Thyroid gland (tissue), 4 donors: Measurements from ENCODE around the gene TSPAN31. TPM values are rescaled to one million over a fixed set of nuclear protein-coding genes. Genes with fewer than 3 reads are reported as not detected.
A peak's percentile ranks its signal among the peaks of the same experiment; 100 is the strongest.

ENCODE experiments used
- DNase-seq, 2 donors: peaks; one replicate each; pipeline ENCODE4 v3.0.0-alpha.2; 2019
- H3K27ac ChIP-seq, 3 donors: fragments of 200-600 bp; sonication (generic); 1 replicate in 2 of 3; 2 replicates in 1 of 3; pipeline ENCODE4 v1.5.1; 2016 to 2019; ENCODE audit warnings: mild to moderate bottlenecking in 1 of 3, moderate library complexity in 1 of 3
- H3K27me3 ChIP-seq: fragments of 200-600 bp; sonication (generic); one replicate; pipeline ENCODE4 v1.5.1; 2019
- H3K36me3 ChIP-seq, 2 donors: fragments of 200-600 bp; sonication (generic); one replicate each; pipeline ENCODE4 v1.5.1; 2016 to 2019
- H3K4me1 ChIP-seq, 2 donors: fragments of 200-600 bp; sonication (generic); one replicate each; pipeline ENCODE4 v1.5.1; 2017 to 2019
- H3K4me3 ChIP-seq, 3 donors: fragments of 200-600 bp; sonication (generic); replicated peaks in 1 of 3; 1 replicate in 2 of 3; 2 replicates in 1 of 3; pipeline ENCODE4 v1.5.1; 2016; ENCODE audit warnings: mild to moderate bottlenecking in 1 of 3
- H3K9me3 ChIP-seq: fragments of 200-600 bp; sonication (generic); one replicate; pipeline ENCODE4 v1.5.1; 2017
- POLR2A ChIP-seq, 2 donors: fragments of 450-650 bp; IDR thresholded peaks; one replicate each; pipeline ENCODE4 v1.6.1; 2017; ENCODE audit warnings: antibody characterized with exemption in 2 of 2, mild to moderate bottlenecking in 2 of 2, moderate library complexity in 1 of 2
- WGBS, 2 donors: methylation state at CpG; one replicate each; pipeline ENCODE4 v1.1.5; 2017; 5-methylcytosine and 5-hydroxymethylcytosine counted together
- intact Hi-C: fragments of 100-400 bp; cut with DNase I; formaldehyde crosslinking; loops from one replicate; pipeline ENCODE4 v1.15.1; 2023
- total RNA-seq, 4 donors: library from RNA; depleted of rRNA; stranded (reverse); fragments of >200 nt; gene quantifications; one replicate each; pipeline ENCODE4 v1.2.3, GENCODE V29; 2016
- TF ChIP-seq, protein P1 (sequence below), 6 experiments: fragments of 200-600 bp in 3 of 6; fragments of 450-650 bp in 3 of 6; sonication (generic) in 3 of 6; IDR thresholded peaks; one replicate each; pipeline ENCODE4 v1.5.1; 2016 to 2019; ENCODE audit warnings: antibody characterized with exemption in 6 of 6, mild to moderate bottlenecking in 2 of 6, inconsistent platforms in 1 of 6, moderate library complexity in 1 of 6

The TSPAN31 gene
- total RNA-seq, 4 donors from 2014 or later: 110 to 166 (median 137) TPM

DNA sequence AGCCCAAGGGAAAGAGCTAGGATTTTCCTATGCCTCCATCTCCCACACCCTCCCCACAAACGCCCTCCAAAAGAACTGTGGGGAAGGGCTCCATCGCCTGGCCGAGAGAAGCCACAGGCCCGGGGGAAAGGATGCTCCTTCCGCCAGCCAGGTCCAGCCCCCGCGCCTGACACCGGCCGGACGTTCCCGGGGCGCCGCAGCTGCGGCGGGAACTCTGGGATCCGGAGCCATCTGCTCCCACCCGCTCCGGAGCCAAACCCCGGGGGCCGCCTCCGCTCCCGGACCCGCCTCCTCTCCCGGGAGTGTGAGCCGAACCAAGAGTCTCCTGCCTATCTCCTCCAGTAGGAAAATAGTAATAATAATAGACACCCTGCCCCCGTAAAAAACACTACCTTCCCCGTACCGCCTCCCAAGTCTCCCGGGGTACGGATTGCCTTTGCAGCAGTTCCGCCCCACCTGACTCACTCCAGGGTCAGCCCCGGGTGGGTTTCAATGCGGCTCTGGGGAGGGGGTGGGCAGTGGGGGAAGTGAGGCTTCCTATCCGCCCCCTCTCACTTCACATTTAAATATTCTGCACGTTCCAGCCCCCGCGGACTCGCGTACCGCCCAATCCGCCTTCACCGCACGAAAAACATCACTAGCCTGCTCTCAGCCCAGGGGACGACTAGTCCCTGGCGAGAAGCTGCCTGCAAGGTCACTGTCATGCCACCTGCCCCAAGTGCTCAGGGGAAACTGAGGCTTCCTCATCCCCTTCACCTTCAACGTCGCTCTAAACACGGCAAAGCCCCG, 8.7 kb upstream of the TSPAN31 start:
- 13 to 15% methylated on average over 36 to 42 of the region's 49 CpGs for WGBS, 2 donors
- Histone ChIP-seq H3K36me3 (no peaks in the 10 kb centered on the region), H3K9me3 (no peaks in the 10 kb centered on the region), H3K4me3 (no peak overlapping the region), H3K27ac (no peak overlapping the region), H3K27me3 (peaks cover 40% of the 10 kb centered on the region), H3K4me1 (peaks cover 11 to 36% of the 10 kb centered on the region in 2 donors)
- intact Hi-C loops: no loop called here
- no peak for TF ChIP-seq POLR2A (IDR thresholded peaks at IDR 0.05)
- TF ChIP-seq, protein P1, sequence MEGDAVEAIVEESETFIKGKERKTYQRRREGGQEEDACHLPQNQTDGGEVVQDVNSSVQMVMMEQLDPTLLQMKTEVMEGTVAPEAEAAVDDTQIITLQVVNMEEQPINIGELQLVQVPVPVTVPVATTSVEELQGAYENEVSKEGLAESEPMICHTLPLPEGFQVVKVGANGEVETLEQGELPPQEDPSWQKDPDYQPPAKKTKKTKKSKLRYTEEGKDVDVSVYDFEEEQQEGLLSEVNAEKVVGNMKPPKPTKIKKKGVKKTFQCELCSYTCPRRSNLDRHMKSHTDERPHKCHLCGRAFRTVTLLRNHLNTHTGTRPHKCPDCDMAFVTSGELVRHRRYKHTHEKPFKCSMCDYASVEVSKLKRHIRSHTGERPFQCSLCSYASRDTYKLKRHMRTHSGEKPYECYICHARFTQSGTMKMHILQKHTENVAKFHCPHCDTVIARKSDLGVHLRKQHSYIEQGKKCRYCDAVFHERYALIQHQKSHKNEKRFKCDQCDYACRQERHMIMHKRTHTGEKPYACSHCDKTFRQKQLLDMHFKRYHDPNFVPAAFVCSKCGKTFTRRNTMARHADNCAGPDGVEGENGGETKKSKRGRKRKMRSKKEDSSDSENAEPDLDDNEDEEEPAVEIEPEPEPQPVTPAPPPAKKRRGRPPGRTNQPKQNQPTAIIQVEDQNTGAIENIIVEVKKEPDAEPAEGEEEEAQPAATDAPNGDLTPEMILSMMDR (IDR thresholded peaks at IDR 0.05): peak in 1 of 6 experiments; percentile 8
- no peak for DNase-seq

DNA sequence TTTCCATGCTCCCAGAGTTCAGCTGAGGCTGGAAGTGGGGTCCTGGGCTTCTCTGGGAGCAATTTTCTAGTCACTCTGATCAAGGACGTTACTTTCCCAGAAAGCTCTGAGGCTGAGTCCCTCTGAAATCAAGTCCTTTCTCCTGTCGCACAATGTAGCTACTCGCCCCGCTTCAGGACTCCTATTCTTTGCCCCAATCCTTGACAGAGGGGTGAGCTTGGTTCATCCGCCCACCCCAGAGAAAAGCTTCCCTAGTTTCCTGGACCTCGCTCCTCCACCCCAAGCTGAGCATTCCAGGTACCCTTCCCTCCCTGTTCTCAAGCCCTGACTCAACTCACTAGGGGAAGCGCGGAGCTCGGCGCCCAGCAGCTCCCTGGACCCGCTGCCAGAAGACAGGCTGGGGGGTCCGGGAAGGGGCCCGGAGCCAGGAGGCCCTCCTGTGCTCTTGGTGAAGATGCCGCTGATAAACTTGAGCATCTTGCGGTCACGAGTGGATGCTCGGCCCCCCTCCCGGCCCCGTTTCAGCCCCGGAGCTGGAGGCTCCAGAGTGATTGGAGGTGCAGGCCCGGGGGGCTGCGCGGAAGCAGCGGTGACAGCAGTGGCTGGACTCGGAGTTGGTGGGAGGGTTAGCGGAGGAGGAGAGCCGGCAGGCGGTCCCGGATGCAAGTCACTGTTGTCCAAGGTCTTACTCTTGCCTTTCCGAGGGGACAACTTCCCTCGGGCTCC, 7.9 kb upstream of the TSPAN31 start:
- TF ChIP-seq POLR2A (IDR thresholded peaks at IDR 0.05): no peak
- TF ChIP-seq, protein P1 (IDR thresholded peaks at IDR 0.05): no peak
- 4 to 29% methylated on average over 22 to 29 of the region's 31 CpGs for WGBS, 2 donors
- no peaks in the 10 kb centered on the region for H3K36me3 ChIP-seq
- H3K9me3 ChIP-seq: no peaks in the 10 kb centered on the region
- peaks cover 40% of the 10 kb centered on the region for H3K27me3 ChIP-seq
- intact Hi-C loops: no loop called here
- H3K4me3 ChIP-seq: no peak overlapping the region
- H3K27ac ChIP-seq: no peak overlapping the region
- DNase-seq: no peak
- H3K4me1 ChIP-seq: peaks cover 11 to 36% of the 10 kb centered on the region in 2 donors

DNA sequence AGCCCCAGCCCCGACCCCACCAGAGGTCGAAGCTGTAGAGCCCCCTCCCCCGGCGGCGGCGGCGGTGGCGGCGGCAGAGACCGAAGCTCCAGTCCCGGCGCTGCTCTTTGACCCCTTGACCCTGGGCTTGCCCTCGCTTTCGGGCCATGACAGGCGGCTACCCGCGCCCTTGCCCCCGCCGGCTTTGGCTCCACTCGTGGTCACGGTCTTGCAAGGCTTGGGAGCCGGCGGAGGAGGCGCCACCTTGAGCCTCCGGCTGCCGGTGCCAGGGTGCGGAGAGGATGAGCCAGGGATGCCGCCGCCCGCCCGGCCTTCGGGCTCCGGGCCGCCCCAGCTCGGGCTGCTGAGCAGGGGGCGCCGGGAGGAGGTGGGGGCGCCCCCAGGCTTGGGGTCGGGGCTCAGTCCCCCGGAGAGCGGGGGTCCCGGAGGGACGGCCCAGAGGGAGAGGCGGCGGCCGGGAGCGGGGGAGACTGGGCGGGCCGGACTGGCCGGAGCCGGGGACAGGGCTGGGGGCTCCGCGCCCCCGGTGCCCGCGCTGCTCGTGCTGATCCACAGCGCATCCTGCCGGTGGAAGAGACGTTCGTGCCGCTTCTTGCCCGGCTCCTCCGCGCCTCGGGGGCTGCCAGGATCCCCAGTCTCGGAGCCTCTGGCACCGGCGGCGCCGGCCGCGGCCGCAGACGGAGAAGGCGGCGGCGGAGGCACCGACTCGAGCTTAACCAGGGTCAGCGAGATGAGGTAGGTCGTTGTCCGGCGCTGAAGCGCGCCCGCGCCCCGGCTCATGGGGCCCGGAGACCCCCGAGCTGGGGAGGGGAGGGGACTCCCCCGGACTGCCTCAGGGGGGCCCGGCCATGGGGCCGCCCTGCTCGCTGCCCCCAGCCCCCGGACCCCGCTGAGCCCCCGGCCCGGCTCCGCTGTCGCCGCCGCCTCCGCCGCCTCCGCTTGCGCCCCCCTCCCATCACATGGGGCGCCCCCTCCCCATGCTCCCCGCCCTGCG, 7.1 kb upstream of the TSPAN31 start:
- H3K27ac ChIP-seq: no peak overlapping the region
- no peaks in the 10 kb centered on the region for H3K9me3 ChIP-seq
- H3K27me3 ChIP-seq: peaks cover 40% of the 10 kb centered on the region
- 0 to 28% methylated on average over 4 of the region's 110 CpGs for WGBS, 2 donors
- peaks cover 11 to 36% of the 10 kb centered on the region in 2 donors for H3K4me1 ChIP-seq
- intact Hi-C loops: no loop called here
- no peak for DNase-seq
- H3K36me3 ChIP-seq: no peaks in the 10 kb centered on the region
- no peak for TF ChIP-seq POLR2A (IDR thresholded peaks at IDR 0.05)
- TF ChIP-seq, protein P1 (IDR thresholded peaks at IDR 0.05): peak in 1 of 6 experiments; percentile 33
- peak overlapping the region in 1 of 3 donors; percentile 29 for H3K4me3 ChIP-seq

DNA sequence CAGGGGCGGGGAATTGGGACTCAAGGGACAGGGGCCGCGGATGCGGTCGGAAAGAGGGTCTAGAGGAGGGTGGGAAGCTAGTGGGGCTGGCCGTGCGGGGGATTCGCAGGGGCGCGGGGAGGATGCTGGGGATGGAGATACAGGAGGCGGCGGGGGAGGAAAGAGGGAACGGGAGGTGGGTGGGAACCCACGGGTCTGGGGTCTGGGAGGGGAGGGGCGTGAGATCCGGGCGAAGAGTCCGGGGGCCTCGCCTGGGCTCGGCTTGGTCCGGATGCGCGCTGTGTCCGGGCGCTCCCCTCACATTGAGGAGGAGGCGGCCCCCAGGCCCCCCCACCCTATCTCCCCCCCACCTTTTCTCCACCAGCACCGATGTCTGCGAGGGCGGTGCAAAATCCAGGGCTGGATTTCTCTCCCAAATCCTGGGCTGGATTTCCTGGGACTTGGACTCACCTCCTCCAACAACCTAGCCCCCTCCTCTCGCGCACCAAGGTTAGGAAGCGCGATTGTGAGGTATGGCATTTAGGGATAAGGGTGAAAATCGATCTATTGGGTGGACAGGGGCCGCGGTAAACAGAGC, 6.1 kb upstream of the TSPAN31 start, which contains the start of gene AGAP2:
Gene AGAP2, minus strand, starts transcription at position 82 of the 577 bp plus-strand sequence. CDS start 496 bp downstream, outside the sequence.
- TF ChIP-seq POLR2A (IDR thresholded peaks at IDR 0.05): no peak
- TF ChIP-seq, protein P1 (IDR thresholded peaks at IDR 0.05): no peak
- Histone ChIP-seq H3K27me3 (peaks cover 40% of the 10 kb centered on the region), H3K36me3 (no peaks in the 10 kb centered on the region), H3K27ac (no peak within 1 kb of the TSS), H3K9me3 (no peaks in the 10 kb centered on the region), H3K4me1 (peaks cover 11 to 36% of the 10 kb centered on the region in 2 donors), H3K4me3 (peak within 1 kb of the TSS in 1 of 3 donors; percentile 29)
- 9 to 20% methylated on average over 29 to 32 of the region's 36 CpGs for WGBS, 2 donors
- DNase-seq: no peak
- intact Hi-C loops: no loop called here
